ENCODE data around the gene NT5DC1. TPM values are rescaled to one million over a fixed set of nuclear protein-coding genes. Genes with fewer than 3 reads are reported as not detected.

The NT5DC1 gene
- total and polyA plus RNA-seq, 3 donors from 2014 or later, result 10.7 to 28.2 (median 22.8) TPM

DNA sequence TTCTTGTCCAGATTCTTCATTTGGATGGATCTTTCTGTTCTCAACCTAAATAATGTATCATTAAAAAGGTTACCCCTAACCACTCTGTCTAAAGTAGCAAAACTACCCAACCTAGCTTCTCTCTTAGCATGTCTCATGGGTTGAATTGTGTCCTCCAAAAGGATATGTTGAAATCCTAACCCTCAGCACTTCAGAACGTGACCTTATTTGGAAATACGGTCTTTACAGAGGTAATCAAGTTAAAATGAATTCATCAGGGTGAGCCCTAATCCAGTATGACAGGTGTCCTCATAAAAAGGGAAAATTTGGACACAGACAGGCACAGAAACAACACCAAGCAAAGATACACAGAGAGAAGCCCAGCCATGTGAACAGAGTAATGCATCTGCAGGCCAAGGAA lies 33.9 kb upstream of the NT5DC1 start:
- TF ChIP-seq, protein P1, sequence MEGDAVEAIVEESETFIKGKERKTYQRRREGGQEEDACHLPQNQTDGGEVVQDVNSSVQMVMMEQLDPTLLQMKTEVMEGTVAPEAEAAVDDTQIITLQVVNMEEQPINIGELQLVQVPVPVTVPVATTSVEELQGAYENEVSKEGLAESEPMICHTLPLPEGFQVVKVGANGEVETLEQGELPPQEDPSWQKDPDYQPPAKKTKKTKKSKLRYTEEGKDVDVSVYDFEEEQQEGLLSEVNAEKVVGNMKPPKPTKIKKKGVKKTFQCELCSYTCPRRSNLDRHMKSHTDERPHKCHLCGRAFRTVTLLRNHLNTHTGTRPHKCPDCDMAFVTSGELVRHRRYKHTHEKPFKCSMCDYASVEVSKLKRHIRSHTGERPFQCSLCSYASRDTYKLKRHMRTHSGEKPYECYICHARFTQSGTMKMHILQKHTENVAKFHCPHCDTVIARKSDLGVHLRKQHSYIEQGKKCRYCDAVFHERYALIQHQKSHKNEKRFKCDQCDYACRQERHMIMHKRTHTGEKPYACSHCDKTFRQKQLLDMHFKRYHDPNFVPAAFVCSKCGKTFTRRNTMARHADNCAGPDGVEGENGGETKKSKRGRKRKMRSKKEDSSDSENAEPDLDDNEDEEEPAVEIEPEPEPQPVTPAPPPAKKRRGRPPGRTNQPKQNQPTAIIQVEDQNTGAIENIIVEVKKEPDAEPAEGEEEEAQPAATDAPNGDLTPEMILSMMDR (IDR thresholded peaks at IDR 0.05), result no peak
- TF ChIP-seq POLR2A (IDR thresholded peaks at IDR 0.05), result no peak
- Histone ChIP-seq H3K9me3 (no peaks in the 10 kb centered on the region), H3K4me1 (no peaks in the 10 kb centered on the region), H3K27ac (no peak overlapping the region), H3K27me3 (no peaks in the 10 kb centered on the region), H3K4me3 (no peak overlapping the region), H3K36me3 (ENCODE audit: low read depth, missing control alignments) (no peaks in the 10 kb centered on the region)
- 90 to 94% methylated on average over 2 of the region's 2 CpGs for WGBS, 2 donors
- DNase-seq, result no peak
- intact Hi-C loops (cut with DNase I; ENCODE audit: low total_unique reads), result no loop called here

DNA sequence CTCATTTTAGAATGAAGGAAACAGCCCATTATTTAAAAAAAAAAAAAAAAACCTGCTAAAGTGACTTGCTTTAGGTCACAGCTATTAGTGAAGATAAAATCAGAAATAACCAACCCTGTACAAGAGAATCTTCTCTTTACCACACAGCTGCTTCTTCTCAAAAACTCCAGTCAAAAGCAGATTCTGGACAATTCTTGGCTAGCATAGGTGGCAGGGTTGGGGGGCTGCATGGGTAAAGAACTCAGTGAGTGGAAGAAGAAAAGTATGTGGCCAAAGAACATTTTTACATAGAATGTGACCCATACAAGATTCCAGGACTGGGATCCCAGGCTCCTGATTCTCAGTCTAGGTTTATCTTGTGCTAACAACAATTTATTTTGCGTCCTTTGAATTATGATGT lies 30.6 kb upstream of the NT5DC1 start:
- H3K4me1 ChIP-seq, result no peaks in the 10 kb centered on the region
- H3K4me3 ChIP-seq, result no peak overlapping the region
- no peaks in the 10 kb centered on the region for H3K27me3 ChIP-seq
- TF ChIP-seq, protein P1 (IDR thresholded peaks at IDR 0.05), result no peak
- no peak for TF ChIP-seq POLR2A (IDR thresholded peaks at IDR 0.05)
- no peak for DNase-seq
- WGBS, 2 donors, result 88 to 92% methylated on average over 1 of the region's 1 CpG
- no peaks in the 10 kb centered on the region for H3K9me3 ChIP-seq
- H3K27ac ChIP-seq, result no peak overlapping the region
- no peaks in the 10 kb centered on the region for H3K36me3 ChIP-seq (ENCODE audit: low read depth, missing control alignments)
- intact Hi-C loops (cut with DNase I; ENCODE audit: low total_unique reads), result no loop called here

GRCh38 chr6:116070616-116071389 lies 29.9 kb upstream of the NT5DC1 start:
- 72 to 82% methylated on average over 2 of the region's 2 CpGs for WGBS, 2 donors
- TF ChIP-seq POLR2A (IDR thresholded peaks at IDR 0.05), result no peak
- TF ChIP-seq, protein P1 (IDR thresholded peaks at IDR 0.05), result no peak
- no peaks in the 10 kb centered on the region for H3K4me1 ChIP-seq
- no peaks in the 10 kb centered on the region for H3K36me3 ChIP-seq (ENCODE audit: low read depth, missing control alignments)
- H3K27me3 ChIP-seq, result no peaks in the 10 kb centered on the region
- no peaks in the 10 kb centered on the region for H3K9me3 ChIP-seq
- intact Hi-C loops (cut with DNase I; ENCODE audit: low total_unique reads), result no loop called here
- no peak overlapping the region for H3K27ac ChIP-seq
- H3K4me3 ChIP-seq, result no peak overlapping the region
- DNase-seq, result no peak

DNA sequence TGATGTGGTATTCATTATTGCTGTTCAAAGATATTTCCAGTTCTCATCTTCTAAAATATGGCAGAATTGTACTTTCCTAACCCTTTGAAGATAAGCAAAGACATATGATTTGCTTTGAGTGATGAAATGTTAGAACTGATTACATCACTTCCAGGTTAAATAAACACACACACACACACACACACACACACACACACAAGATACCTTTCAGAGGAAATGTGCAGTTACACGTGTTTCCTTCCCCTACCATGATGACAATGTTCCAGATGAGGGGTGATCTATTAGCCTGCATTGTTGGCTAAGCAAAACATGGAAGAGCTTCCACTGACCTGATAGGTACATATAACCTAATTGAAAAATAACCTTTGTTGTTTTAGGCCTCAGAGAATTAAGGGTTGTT lies 28.3 kb upstream of the NT5DC1 start:
- 51 to 80% methylated on average over 1 of the region's 1 CpG for whole genome bisulfite sequencing, 2 donors
- Histone ChIP-seq H3K27me3 (no peaks in the 10 kb centered on the region), H3K27ac (no peak overlapping the region), H3K36me3 (ENCODE audit: low read depth, missing control alignments) (no peaks in the 10 kb centered on the region), H3K9me3 (no peaks in the 10 kb centered on the region), H3K4me3 (no peak overlapping the region), H3K4me1 (no peaks in the 10 kb centered on the region)
- TF ChIP-seq, protein P1 (IDR thresholded peaks at IDR 0.05), result no peak
- TF ChIP-seq POLR2A (IDR thresholded peaks at IDR 0.05), result no peak
- intact Hi-C loops (cut with DNase I; ENCODE audit: low total_unique reads), result no loop called here
- no peak for DNase-seq
